HG02870 (cell line): ENCODE results near the gene PIK3CB.

Experiments
- ATAC-seq: cut with Tn5 transposase; IDR thresholded peaks from one replicate; pipeline ENCODE4 v1.9.1; 2021; ENCODE audit warnings: mild to moderate bottlenecking, moderate library complexity; ENCODE audit not compliant: unreplicated experiment

PIK3CB gene

GRCh38 chr3:138834596-138835396, at the start of gene PIK3CB:
PIK3CB (minus strand) TSS chr3:138834928; CDS start chr3:138759343, 75,585 bp downstream.
- ATAC-seq = peak; percentile 88

DNA sequence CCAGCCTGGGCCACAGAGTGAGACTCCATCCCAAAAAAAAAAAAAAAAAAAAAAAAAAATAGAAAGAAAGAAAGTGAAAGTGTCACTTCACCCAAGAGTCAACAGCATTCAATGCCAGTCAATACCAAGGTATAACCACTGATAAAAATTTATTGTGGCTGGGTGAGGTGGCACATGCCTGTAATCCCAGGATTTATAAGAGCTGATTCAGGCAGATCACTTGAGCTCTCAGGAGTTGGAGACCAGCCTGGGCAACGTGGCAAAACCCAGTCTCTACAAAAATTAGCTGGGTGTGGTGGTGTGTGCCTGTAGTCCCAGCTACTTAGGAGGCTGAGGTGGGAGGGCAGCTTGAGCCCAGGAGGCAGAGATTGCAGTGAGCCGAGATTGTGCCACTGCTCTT, 46.5 kb upstream of the PIK3CB start:
- no peak for ATAC-seq

DNA sequence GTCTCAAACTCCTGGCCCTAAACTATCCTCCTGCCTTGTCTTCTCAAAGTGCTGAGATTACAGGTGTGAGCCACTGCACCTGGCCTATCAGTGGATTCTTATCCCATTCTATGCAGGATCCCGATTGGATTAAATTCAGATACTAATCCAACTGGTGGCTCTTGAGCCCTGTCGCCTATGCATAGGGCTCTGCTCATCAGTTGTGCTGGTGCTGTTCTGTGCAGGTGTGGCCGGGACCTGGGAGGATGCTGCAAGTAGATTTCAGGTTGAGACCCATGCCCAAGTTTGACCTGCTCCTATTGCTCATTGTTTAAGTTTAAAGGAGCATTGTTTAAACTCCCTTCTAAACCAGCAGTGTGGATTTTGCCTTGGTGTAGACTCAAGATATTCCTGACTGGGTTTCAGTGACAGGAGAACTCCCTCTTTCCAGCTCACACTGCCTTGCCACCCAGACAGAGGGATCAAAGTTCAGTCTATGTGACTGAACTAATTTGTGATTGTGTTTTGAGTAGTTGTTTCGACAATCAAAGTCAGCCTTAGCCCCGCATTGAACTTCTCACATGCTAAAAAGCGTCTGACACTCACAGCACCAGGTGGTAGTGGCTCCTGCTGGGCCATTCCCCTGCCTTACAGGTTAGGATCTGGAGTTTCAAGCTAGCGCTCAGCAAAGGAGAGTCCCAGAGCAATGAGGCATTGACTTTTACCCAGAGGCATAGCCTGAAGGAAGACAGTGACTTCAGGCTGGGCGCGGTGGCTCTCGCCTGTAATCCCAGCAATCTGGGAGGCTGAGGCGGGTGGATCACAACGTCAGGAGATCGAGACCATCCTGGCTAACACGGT, 45.0 kb upstream of the PIK3CB start:
- no peak for ATAC-seq

- ATAC-seq = no peak
These were observed 42.5 kb upstream of the PIK3CB start for GRCh38 chr3:138877226-138877625.

DNA sequence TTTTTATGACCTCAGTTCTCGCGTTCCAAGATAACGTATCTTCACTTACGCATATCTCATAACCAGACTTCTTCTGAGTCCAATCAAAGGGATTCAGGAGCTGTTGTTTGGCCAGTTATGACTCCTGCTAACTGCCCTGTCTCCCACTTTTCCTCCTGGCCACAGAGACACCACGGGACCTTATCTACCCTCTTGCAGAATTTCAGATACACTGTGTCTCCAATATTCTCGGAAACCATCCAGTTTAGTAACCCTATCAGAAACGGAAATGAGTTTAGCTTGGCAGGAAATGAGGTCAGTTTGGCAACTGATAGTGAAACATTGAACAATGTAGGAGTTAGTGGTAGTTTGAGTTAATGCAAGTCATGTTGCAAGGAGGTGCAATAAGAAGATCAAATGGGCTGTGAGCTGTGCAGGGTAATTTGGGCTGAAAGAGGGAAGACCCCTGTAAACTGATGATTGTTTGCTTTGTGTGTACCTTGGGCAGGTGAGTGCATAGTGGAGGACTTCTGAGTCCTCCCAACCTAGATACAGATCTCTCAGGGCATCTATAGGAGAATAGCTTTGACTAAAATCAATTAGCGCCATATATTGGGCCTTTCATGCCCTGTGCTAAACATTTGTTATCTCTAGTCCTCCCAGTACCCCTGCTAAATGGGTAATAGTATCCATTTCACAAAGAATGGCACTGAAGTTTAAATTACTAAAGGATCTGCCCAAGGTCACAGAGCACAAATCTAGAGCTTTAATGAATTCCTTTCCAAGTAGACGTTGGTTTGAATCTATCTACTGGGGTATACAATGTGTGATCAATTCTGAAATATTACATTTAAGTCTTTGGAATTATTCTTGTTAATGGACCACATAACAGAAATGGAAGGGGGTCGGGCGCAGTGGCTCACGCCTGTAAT, 41.3 kb upstream of the PIK3CB start:
- no peak for ATAC-seq

GRCh38 chr3:138875096-138875753, 40.5 kb upstream of the PIK3CB start:
- no peak for ATAC-seq

- ATAC-seq = no peak
These were observed 38.9 kb upstream of the PIK3CB start for GRCh38 chr3:138873471-138874278.

GRCh38 chr3:138872632-138873031, 37.9 kb upstream of the PIK3CB start:
- ATAC-seq = no peak

GRCh38 chr3:138867996-138868395, 33.3 kb upstream of the PIK3CB start:
- ATAC-seq = no peak

- ATAC-seq = no peak
These were observed 29.0 kb upstream of the PIK3CB start for GRCh38 chr3:138863776-138864113.

DNA sequence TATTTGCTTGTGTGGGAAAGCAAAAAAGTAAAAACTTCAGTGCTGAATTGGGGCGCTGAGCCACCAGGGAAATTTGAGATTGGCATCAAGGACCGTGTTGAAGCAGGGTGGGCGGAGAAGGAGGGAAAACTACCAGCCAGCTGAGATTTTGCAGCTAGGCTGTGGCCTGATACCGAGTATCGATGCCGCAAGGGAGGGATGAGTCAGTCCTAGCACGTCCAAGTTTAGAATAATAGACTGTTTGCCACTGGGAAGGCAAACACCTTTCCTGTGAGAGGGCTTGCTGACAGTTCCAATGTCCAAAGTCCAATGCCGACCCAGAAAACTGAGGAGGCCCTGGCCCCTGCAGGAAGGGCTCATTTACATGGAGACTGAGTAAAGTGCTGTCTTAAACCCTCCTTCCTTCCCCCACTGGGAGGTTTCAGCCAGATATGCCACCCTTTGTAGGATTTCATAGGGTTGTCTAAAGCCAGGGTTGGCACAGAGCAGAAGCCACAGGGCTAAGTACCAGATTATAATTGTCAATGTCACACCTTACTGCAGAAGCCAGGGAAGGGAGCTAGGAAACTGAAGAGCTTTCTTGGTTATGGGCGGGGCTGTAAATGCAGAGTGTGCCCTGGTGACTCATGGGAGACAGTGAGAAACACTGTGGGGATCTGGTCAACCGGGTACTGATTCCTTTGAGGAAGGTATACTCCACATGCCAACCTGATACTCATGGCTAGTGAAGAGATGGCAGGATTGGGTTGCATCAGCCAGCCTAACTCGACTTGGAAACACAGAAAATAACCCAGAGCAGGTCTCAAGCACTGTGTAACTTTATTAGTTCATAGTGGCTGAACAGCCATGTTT, 28.4 kb upstream of the PIK3CB start:
- ATAC-seq = no peak

DNA sequence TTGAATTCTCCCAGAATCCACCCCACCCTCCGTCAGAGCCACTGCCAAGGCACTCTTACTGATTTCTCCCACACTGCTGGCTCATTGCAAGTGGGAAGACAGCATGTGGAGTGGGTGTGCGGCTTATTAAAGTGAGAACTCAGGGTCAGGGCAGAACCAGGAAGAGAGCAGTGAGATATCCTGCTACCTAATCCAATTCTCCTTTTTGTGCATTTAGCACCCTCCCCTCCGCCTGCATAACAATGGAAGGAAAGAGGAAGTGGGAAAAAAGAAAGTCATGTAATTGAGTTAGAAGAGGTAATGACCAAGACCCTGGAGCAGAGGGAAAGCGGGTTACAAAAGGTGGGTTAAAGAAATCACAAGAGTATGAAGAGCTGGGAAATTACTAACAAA, 27.8 kb upstream of the PIK3CB start:
- ATAC-seq = no peak

DNA sequence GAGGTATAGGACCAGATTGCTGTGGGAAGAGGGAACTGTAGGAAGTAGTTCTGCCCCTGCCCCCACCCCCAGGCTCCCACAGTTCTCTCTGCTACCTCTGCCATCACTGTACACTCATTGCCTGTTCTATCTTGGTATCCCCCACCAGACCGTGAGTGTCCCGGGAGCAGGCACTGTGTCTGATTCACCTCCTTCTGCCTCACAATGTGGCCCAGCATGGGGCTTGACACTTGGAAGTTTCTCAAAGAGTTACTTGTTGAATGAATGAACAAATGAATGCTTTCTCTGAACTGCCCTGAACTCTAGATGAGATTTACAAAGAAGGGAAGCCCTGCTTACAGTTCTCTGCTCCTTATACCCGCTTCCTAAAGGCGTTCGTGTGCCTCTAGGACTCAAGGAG, 27.1 kb upstream of the PIK3CB start:
- no peak for ATAC-seq

GRCh38 chr3:138856799-138857198, 22.1 kb upstream of the PIK3CB start:
- no peak for ATAC-seq

DNA sequence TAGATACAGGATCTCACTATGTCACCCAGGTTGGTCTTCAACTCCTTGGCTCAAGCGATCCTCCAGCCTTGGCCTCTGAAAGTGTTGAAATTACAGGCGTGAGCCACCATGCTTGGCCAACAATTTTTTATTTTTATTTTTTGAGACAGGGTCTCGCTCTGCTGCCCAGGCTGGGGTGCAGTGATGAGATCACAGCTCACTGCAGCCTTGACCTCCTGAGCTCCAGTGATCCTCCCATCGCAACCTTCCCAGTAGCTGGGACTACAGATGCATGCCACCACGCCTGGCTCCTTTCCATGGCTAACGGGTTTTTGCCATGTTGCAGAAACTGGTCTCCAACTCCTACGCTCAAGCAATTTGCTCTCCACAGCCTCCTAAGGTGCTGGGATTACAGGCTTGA, 20.2 kb upstream of the PIK3CB start:
- no peak for ATAC-seq

DNA sequence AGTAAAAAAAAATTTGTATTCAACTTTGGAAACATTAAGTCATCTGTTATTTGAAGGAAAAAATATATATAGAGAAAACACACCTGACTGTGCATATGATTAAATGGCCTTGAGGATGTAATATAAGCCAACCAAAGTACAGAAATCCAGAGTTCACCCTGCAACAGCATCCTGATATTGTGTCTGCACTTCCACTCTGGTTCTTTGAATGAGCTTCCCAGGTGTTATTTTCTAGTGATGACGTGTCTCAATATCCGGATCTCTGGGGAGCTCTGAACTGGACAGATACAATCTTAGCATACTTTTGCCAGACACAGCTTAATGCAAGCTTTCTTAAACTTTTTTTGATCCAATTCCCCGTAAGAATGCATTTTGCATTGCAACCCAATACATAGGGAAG, 19.5 kb upstream of the PIK3CB start:
- ATAC-seq = no peak

DNA sequence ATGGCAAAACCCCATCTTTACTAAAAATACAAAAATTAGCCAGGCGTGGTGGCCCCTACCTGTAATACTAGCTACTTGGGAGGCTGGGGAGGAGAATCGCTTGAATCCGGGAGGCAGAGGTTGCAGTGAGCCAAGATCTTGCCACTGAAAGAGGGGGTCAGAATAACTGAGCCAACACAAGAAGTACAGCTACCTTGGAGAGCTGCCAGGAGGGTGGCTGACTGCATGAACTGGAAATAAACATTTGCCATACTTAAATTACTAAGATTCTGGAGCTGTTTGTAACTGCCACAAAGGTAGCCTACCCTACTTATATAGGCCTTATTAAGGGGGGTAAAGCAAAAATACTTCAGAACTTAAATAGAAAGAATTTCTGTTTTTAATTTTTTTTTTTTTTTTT, 15.4 kb upstream of the PIK3CB start:
- no peak for ATAC-seq

DNA sequence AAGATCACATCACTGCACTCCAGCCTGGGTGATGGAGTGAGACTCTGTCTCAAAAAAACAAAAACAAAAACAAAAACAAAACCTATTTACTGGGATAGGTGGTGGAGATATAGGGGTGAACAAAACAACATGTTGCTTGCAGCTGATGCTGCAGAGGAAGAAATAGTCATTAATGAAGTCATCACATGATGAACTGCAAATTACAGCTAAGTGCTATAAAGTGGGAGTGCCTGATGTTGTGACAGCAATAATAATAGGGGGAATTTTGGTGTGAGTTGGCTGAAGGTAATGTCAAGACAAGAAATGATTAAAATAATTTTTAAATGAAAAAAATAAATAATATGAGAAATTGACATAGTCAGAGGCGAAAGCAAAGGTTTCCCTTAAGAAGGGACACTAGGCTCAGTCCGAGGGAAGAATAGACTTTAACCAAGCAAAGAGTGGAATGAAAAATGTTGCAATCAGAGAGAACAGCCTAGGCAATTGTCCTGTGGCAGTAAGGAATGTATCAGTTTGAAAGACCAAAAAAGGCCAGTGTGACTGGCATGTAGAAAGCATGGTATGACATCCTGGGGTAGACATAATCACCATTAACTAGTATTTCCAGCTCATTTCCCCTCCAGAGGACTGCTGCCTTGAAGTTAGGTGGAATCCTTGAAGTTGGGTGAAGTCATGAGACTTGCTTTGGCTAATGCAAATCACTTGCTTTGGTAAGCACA, 14.7 kb upstream of the PIK3CB start:
- no peak for ATAC-seq
